GM23338 (cell line): ENCODE data around the gene NINJ2. TPM values are rescaled to one million over a fixed set of nuclear protein-coding genes. Genes with fewer than 3 reads are reported as not detected.

ENCODE experiments used
- ATAC-seq: fragments of 200-7000 bp; cut with Tn5 transposase; 3 replicates; pipeline ENCODE4 v1.9.1; 2020
- DNase-seq: peaks from one replicate; pipeline ENCODE4 v3.0.0-alpha.2; 2015; ENCODE audit warnings: low spot score
- H2AFZ ChIP-seq: fragments of 200-600 bp; sonication (generic); 2 replicates; pipeline ENCODE4 v1.8.0; 2016; ENCODE audit warnings: antibody characterized with exemption, mild to moderate bottlenecking, moderate library complexity
- H3F3A ChIP-seq: fragments of 200-600 bp; sonication (generic); replicated peaks from 2 replicates; pipeline ENCODE4 v1.8.0; 2017; ENCODE audit warnings: antibody characterized with exemption, mixed run types, low read depth
- H3K27ac ChIP-seq: fragments of 200-600 bp; sonication (generic); 2 replicates; pipeline ENCODE4 v1.6.1; 2016; ENCODE audit warnings: low read depth
- H3K27me3 ChIP-seq: fragments of 200-600 bp; sonication (generic); 2 replicates; pipeline ENCODE4 v1.8.0; 2016; ENCODE audit warnings: mild to moderate bottlenecking, mixed run types, moderate library complexity; ENCODE audit not compliant: insufficient read depth
- H3K36me3 ChIP-seq: fragments of 200-600 bp; sonication (generic); 2 replicates; pipeline ENCODE4 v1.8.0; 2016; ENCODE audit warnings: mild to moderate bottlenecking; ENCODE audit not compliant: insufficient read depth
- H3K4me1 ChIP-seq: fragments of 200-600 bp; sonication (generic); 2 replicates; pipeline ENCODE4 v1.8.0; 2016; ENCODE audit warnings: mild to moderate bottlenecking, moderate library complexity; ENCODE audit not compliant: insufficient read depth
- H3K4me2 ChIP-seq: fragments of 200-600 bp; sonication (generic); 2 replicates; pipeline ENCODE4 v1.7.1; 2017; ENCODE audit warnings: mixed run types
- H3K4me3 ChIP-seq: fragments of 200-600 bp; sonication (generic); 2 replicates; pipeline ENCODE4 v1.6.1; 2016; ENCODE audit warnings: mixed run types
- H3K79me2 ChIP-seq: fragments of 200-600 bp; sonication (generic); replicated peaks from 2 replicates; pipeline ENCODE4 v1.8.0; 2017; ENCODE audit warnings: mild to moderate bottlenecking; ENCODE audit not compliant: insufficient read depth
- H3K9me2 ChIP-seq: fragments of 200-600 bp; sonication (generic); 2 replicates; pipeline ENCODE4 v1.8.0; 2017; ENCODE audit not compliant: insufficient read depth
- H4K20me1 ChIP-seq: fragments of 200-600 bp; sonication (generic); replicated peaks from 2 replicates; pipeline ENCODE4 v1.8.0; 2017; ENCODE audit warnings: mild to moderate bottlenecking; ENCODE audit not compliant: insufficient read depth
- H3K27ac Mint-ChIP-seq: 2 replicates; pipeline ENCODE4 v1.8.0; 2020; ENCODE audit warnings: inconsistent platforms, mild to moderate bottlenecking, moderate library complexity, mixed read lengths
- H3K27me3 Mint-ChIP-seq: 3 replicates; pipeline ENCODE4 v1.8.0; 2022; ENCODE audit warnings: low read depth, mild to moderate bottlenecking, moderate library complexity, mixed read lengths, inconsistent platforms; ENCODE audit not compliant: insufficient read depth, poor library complexity
- H3K36me3 Mint-ChIP-seq: 3 replicates; pipeline ENCODE4 v1.8.0; 2021; ENCODE audit warnings: low read depth, mild to moderate bottlenecking, inconsistent platforms, moderate library complexity, mixed read lengths
- H3K4me1 Mint-ChIP-seq: 3 replicates; pipeline ENCODE4 v1.8.0; 2020; ENCODE audit warnings: mild to moderate bottlenecking, inconsistent platforms, mixed read lengths
- H3K4me3 Mint-ChIP-seq: 3 replicates; pipeline ENCODE4 v1.8.0; 2021; ENCODE audit warnings: moderate library complexity, mild to moderate bottlenecking, inconsistent platforms, mixed read lengths
- H3K9me3 Mint-ChIP-seq: 3 replicates; pipeline ENCODE4 v1.8.0; 2020; ENCODE audit warnings: moderate library complexity, mild to moderate bottlenecking, inconsistent platforms, mixed read lengths
- CREB1 ChIP-seq: fragments of 250-450 bp; sonication (Bioruptor Pico); IDR thresholded peaks from 2 replicates; pipeline ENCODE4 v1.5.0; 2020; ENCODE audit warnings: low read depth, mild to moderate bottlenecking, moderate library complexity
- CTCF ChIP-seq, 2 experiments: fragments of 200-600 bp in 1 of 2; sonication (generic) in 1 of 2; conservative IDR thresholded peaks; 2 replicates each; pipeline versions ENCODE4 v1.5.1 to v1.6.1; 2016 to 2017; ENCODE audit warnings: antibody characterized with exemption in 2 of 2, low read depth in 2 of 2, mild to moderate bottlenecking in 2 of 2, moderate library complexity in 1 of 2
- ETS1 ChIP-seq: IDR thresholded peaks from 2 replicates; pipeline ENCODE4 v1.6.1; 2016; ENCODE audit warnings: antibody characterized with exemption
- EZH2 ChIP-seq: fragments of 200-600 bp; sonication (generic); IDR thresholded peaks from one replicate; pipeline ENCODE4 v1.8.0; 2017; ENCODE audit warnings: antibody characterized with exemption, mild to moderate bottlenecking, low read depth; ENCODE audit not compliant: unreplicated experiment
- EZH2phosphoT487 ChIP-seq: fragments of 200-600 bp; sonication (generic); IDR thresholded peaks from one replicate; pipeline ENCODE4 v1.8.1; 2018; ENCODE audit warnings: antibody characterized with exemption; ENCODE audit not compliant: unreplicated experiment
- JUNB ChIP-seq: IDR thresholded peaks from one replicate; pipeline ENCODE4 v1.6.1; 2016; ENCODE audit warnings: antibody characterized with exemption; ENCODE audit not compliant: unreplicated experiment
- NANOG ChIP-seq: IDR thresholded peaks from 2 replicates; pipeline ENCODE4 v1.6.1; 2016; ENCODE audit warnings: antibody characterized with exemption, borderline replicate concordance
- POLR2AphosphoS5 ChIP-seq: IDR thresholded peaks from 2 replicates; pipeline ENCODE4 v1.6.1; 2016; ENCODE audit warnings: antibody characterized with exemption, low read depth
- REST ChIP-seq: IDR thresholded peaks from one replicate; pipeline ENCODE4 v1.6.1; 2018; ENCODE audit warnings: antibody characterized with exemption; ENCODE audit not compliant: unreplicated experiment
- STAT1 ChIP-seq: IDR thresholded peaks from one replicate; pipeline ENCODE4 v1.6.1; 2016; ENCODE audit warnings: antibody characterized with exemption; ENCODE audit not compliant: unreplicated experiment
- ZNF114 ChIP-seq: fragments of 250-450 bp; sonication (Bioruptor Pico); IDR thresholded peaks from 2 replicates; pipeline ENCODE4 v1.5.0; 2020; ENCODE audit warnings: mild to moderate bottlenecking, moderate library complexity
- ZNF331 ChIP-seq: fragments of 250-450 bp; sonication (Bioruptor Pico); IDR thresholded peaks from 2 replicates; pipeline ENCODE4 v1.5.0; 2020; ENCODE audit warnings: low read depth, mild to moderate bottlenecking, moderate library complexity
- ZNF462 ChIP-seq: fragments of 250-450 bp; sonication (Bioruptor Pico); IDR thresholded peaks from 2 replicates; pipeline ENCODE4 v1.5.0; 2020; ENCODE audit warnings: mild to moderate bottlenecking, moderate library complexity
- polyA plus RNA-seq: library from polyadenylated mRNA; unstranded; fragments of >200 nt; fragmentation: Nextera tagmentation; extraction: Ambion mirVana; gene quantifications from 2 replicates; pipeline ENCODE4 v1.2.1, GENCODE V29; 2016
- total RNA-seq: library from RNA; depleted of rRNA; stranded (reverse); fragments of >200 nt; shearing (Covaris generic); gene quantifications from 2 replicates; pipeline ENCODE4 v1.2.3, GENCODE V29; 2014

Gene NINJ2
- total and polyA plus RNA-seq, 2 experiments from 2014 or later, result 0.94 to 2.6 TPM

- Histone ChIP-seq H3K36me3 (no peaks in the 10 kb centered on the region), H3K79me2 (no peaks in the 10 kb centered on the region), H3K4me3 (no peak overlapping the region), H3K9me2 (no peaks in the 10 kb centered on the region), H3F3A (no peaks in the 10 kb centered on the region; the same call in 1 of the 2 replicates), H3K4me1 (0 out of 2 replicates have a peak, but pooled peaks cover 7% of the 10 kb centered on the region), H3K27ac (no peak overlapping the region), H3K4me2 (no peak overlapping the region), H3K27me3 (no peaks in the 10 kb centered on the region), H2AFZ (no peak overlapping the region), H4K20me1 (no peaks in the 10 kb centered on the region)
- H3K27ac Mint-ChIP-seq, result no peak overlapping the region
- H3K4me1 Mint-ChIP-seq, result peaks cover 13% of the 10 kb centered on the region
- no peak for ATAC-seq
- no peak overlapping the region for H3K4me3 Mint-ChIP-seq
- TF ChIP-seq ZNF331 (CRISPR knock-in tag) (no peak), REST (no peak), CTCF (conservative IDR thresholded peaks at IDR 0.05; ENCODE audit: low read depth in 2 of 2) (no peak), ETS1 (no peak), ZNF462 (CRISPR knock-in tag) (no peak), POLR2AphosphoS5 (no peak), JUNB (no peak), EZH2 (no peak), CREB1 (CRISPR knock-in tag) (no peak), ZNF114 (no peak), NANOG (no peak), EZH2phosphoT487 (no peak), STAT1 (no peak)
- peaks cover 4% of the 10 kb centered on the region; the same call in 2 of the 3 replicates for H3K9me3 Mint-ChIP-seq
- peaks cover 4% of the 10 kb centered on the region for H3K27me3 Mint-ChIP-seq
- H3K36me3 Mint-ChIP-seq, result no peaks in the 10 kb centered on the region
- no peak for DNase-seq
Measured at GRCh38 chr12:583251-583869, 79.9 kb downstream of the NINJ2 start.
